PC-9 (cell line): ENCODE results near the gene TIAM2. TPM values are rescaled to one million over a fixed set of nuclear protein-coding genes. Genes with fewer than 3 reads are reported as not detected.

Source experiments
- BruUV-seq: library from RNA; stranded (reverse); fragments of 400-500 nt; replicated peaks from 2 replicates; lab custom pipeline; 2021; lab: Mats Ljungman, UMichigan
- CTCF ChIA-PET: fragments of 300-600 bp; sonication (Branson Sonifier 250); formaldehyde crosslinking; loops from one replicate; lab custom pipeline; 2022; ENCODE audit warnings: antibody characterized with exemption; lab: Charles Lee
- POLR2A ChIA-PET: fragments of 300-600 bp; sonication (Branson Sonifier 250); formaldehyde crosslinking; loops from one replicate; lab custom pipeline; 2022; ENCODE audit warnings: antibody characterized with exemption; ENCODE audit not compliant: unreplicated experiment; lab: Charles Lee
- DNase-seq, 2 experiments: peaks; one replicate each; pipeline versions ENCODE4 v3.0.0 to v3.0.0-alpha.2; 2015 to 2022; ENCODE audit warnings: mixed read lengths in 1 of 2
- H2AFZ ChIP-seq: fragments of 200-600 bp; sonication (generic); 2 replicates; pipeline ENCODE4 v1.8.1; 2017; ENCODE audit warnings: antibody characterized with exemption
- H3F3A ChIP-seq: fragments of 200-600 bp; sonication (generic); 2 replicates; pipeline ENCODE4 v1.8.1; 2017; ENCODE audit warnings: antibody characterized with exemption, mild to moderate bottlenecking, low read depth; ENCODE audit not compliant: insufficient read depth
- H3K27ac ChIP-seq: fragments of 200-600 bp; sonication (generic); 2 replicates; pipeline ENCODE4 v1.6.1; 2016; ENCODE audit warnings: mixed run types
- H3K27me3 ChIP-seq: fragments of 200-600 bp; sonication (generic); 2 replicates; pipeline ENCODE4 v1.6.1; 2016; ENCODE audit warnings: low read depth, mixed run types; ENCODE audit not compliant: insufficient read depth
- H3K36me3 ChIP-seq: fragments of 200-600 bp; sonication (generic); 2 replicates; pipeline ENCODE4 v1.6.1; 2016; ENCODE audit warnings: low read depth, mixed run types
- H3K4me1 ChIP-seq: fragments of 200-600 bp; sonication (generic); replicated peaks from 2 replicates; pipeline ENCODE4 v1.6.1; 2016; ENCODE audit warnings: mixed run types; ENCODE audit not compliant: insufficient read depth
- H3K4me2 ChIP-seq: fragments of 200-600 bp; sonication (generic); 2 replicates; pipeline ENCODE4 v1.6.1; 2017; ENCODE audit warnings: mixed run types
- H3K4me3 ChIP-seq: fragments of 200-600 bp; sonication (generic); 2 replicates; pipeline ENCODE4 v1.6.1; 2016; ENCODE audit warnings: mixed run types
- H3K79me2 ChIP-seq: fragments of 200-600 bp; sonication (generic); 2 replicates; pipeline ENCODE4 v1.6.1; 2017; ENCODE audit warnings: low read depth, mixed run types
- H3K9me2 ChIP-seq: fragments of 200-600 bp; sonication (generic); 2 replicates; pipeline ENCODE4 v1.8.1; 2017; ENCODE audit warnings: mild to moderate bottlenecking; ENCODE audit not compliant: insufficient read depth
- H3K9me3 ChIP-seq: fragments of 200-600 bp; sonication (generic); 2 replicates; pipeline ENCODE4 v1.8.1; 2016; ENCODE audit warnings: low read depth; ENCODE audit not compliant: insufficient read depth
- H4K20me1 ChIP-seq: fragments of 200-600 bp; sonication (generic); 2 replicates; pipeline ENCODE4 v1.8.1; 2017; ENCODE audit not compliant: insufficient read depth
- CTCF ChIP-seq: fragments of 200-600 bp; sonication (generic); conservative IDR thresholded peaks from 2 replicates; pipeline ENCODE4 v1.6.1; 2017; ENCODE audit warnings: mixed run types, antibody characterized with exemption, mild to moderate bottlenecking, moderate library complexity
- EZH2 ChIP-seq: fragments of 200-600 bp; sonication (generic); IDR thresholded peaks from 2 replicates; pipeline ENCODE4 v1.8.0; 2017; ENCODE audit warnings: antibody characterized with exemption, low read depth
- intact Hi-C: fragments of 100-400 bp; cut with micrococcal nuclease; formaldehyde crosslinking; loops from one replicate; pipeline ENCODE4 v1.10.0; 2022; ENCODE audit not compliant: unreplicated experiment
- total RNA-seq: library from RNA; stranded (reverse); gene quantifications from 2 replicates; pipeline ENCODE4 v1.2.3, GENCODE V29; 2021

The TIAM2 gene
- total RNA-seq, 1 experiment from 2014 or later, result 11.4 TPM

- intact Hi-C loops, result no loop called here
- no peak for DNase-seq
These were observed 245.9 kb downstream of the TIAM2 start for GRCh38 chr6:155240905-155241600.

GRCh38 chr6:155241966-155242365 lies 246.9 kb downstream of the TIAM2 start:
- Histone ChIP-seq H3K36me3 (peaks cover 3% of the 10 kb centered on the region; the same call in 1 of the 2 replicates), H3K9me3 (peaks cover 8% of the 10 kb centered on the region; the same call in 1 of the 2 replicates), H2AFZ (no peak overlapping the region), H3K27ac (no peak overlapping the region), H3K4me3 (no peak overlapping the region), H3K27me3 (no peaks in the 10 kb centered on the region), H3F3A (peaks cover 6% of the 10 kb centered on the region; the same call in 1 of the 2 replicates), H3K79me2 (no peaks in the 10 kb centered on the region), H3K9me2 (no peaks in the 10 kb centered on the region), H3K4me2 (no peak overlapping the region), H4K20me1 (no peaks in the 10 kb centered on the region), H3K4me1 (peaks cover 3% of the 10 kb centered on the region)
- intact Hi-C loops, result no loop called here
- no TSS peak for BruUV-seq
- TF ChIP-seq EZH2, result no peak
- no peak for DNase-seq
- ChIA-PET CTCF (no interaction called here), POLR2A (no interaction called here)

More at GRCh38 chr6:155240905-155241600, 245.9 kb downstream of the TIAM2 start:
- Histone ChIP-seq H3K4me3 (no peak overlapping the region), H3K9me2 (no peaks in the 10 kb centered on the region), H3F3A (no peaks in the 10 kb centered on the region), H3K79me2 (no peaks in the 10 kb centered on the region), H3K27ac (no peak overlapping the region), H3K4me2 (no peak overlapping the region), H3K9me3 (peaks cover 3% of the 10 kb centered on the region; the same call in 1 of the 2 replicates), H2AFZ (no peak overlapping the region), H3K4me1 (no peaks in the 10 kb centered on the region), H4K20me1 (no peaks in the 10 kb centered on the region), H3K36me3 (no peaks in the 10 kb centered on the region), H3K27me3 (no peaks in the 10 kb centered on the region)
- TF ChIP-seq EZH2 (no peak), CTCF (no peak)
- POLR2A ChIA-PET, result no interaction called here
- BruUV-seq, result no TSS peak
- CTCF ChIA-PET, result no interaction called here

GRCh38 chr6:155244434-155244833 lies 249.3 kb downstream of the TIAM2 start:
- H3K27ac ChIP-seq, result no peak overlapping the region
- H4K20me1 ChIP-seq, result no peaks in the 10 kb centered on the region
- peaks cover 5% of the 10 kb centered on the region; the same call in 1 of the 2 replicates for H3K36me3 ChIP-seq
- H3F3A ChIP-seq, result peaks cover 29% of the 10 kb centered on the region
- no peak overlapping the region for H2AFZ ChIP-seq
- H3K9me2 ChIP-seq, result no peaks in the 10 kb centered on the region
- CTCF ChIA-PET, result no interaction called here
- no peaks in the 10 kb centered on the region for H3K79me2 ChIP-seq
- no peak overlapping the region for H3K4me3 ChIP-seq
- peaks cover 10% of the 10 kb centered on the region; the same call in 1 of the 2 replicates for H3K9me3 ChIP-seq
- POLR2A ChIA-PET, result no interaction called here
- intact Hi-C loops, result no loop called here
- peaks cover 25% of the 10 kb centered on the region for H3K4me1 ChIP-seq
- no peak for DNase-seq
- H3K27me3 ChIP-seq, result no peaks in the 10 kb centered on the region
- no TSS peak for BruUV-seq
- TF ChIP-seq CTCF (no peak), EZH2 (no peak)
- H3K4me2 ChIP-seq, result no peak overlapping the region
